Measurements from ENCODE around the gene MITF.
A peak's percentile ranks its signal among the peaks of the same experiment; 100 is the strongest.

MITF gene

DNA sequence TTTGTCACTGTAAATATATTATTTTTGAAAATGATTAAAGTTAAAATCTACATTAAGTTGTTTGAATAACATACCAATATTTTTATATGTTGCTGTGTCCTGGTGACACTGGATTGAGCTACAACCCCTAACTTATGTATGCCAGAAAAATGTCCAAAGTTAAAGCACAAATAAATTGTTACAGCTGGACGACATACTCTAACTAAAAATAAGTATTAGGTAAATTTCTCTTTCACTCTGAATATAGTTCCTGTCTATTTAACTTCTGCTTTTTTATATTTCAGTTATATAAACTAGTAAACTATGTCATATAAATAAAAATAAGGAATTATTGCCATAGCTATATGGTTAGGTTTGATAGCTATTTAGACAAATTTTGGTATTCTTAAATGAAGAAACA is 141.8 kb downstream of the MITF start:
- Histone ChIP-seq H4K8ac (ENCODE audit: low read length) (no peak overlapping the region), H3K4me1 (ENCODE audit: control insufficient read depth, insufficient read depth, low read depth, low read length) (peaks cover 3% of the 10 kb centered on the region), H2AK5ac (ENCODE audit: low read length, severe bottlenecking) (no peak overlapping the region), H3K79me1 (replicated peaks; ENCODE audit: low read length, poor library complexity, severe bottlenecking) (peaks cover 18% of the 10 kb centered on the region), H2BK15ac (ENCODE audit: low read depth, poor library complexity, severe bottlenecking) (no peak overlapping the region), H2BK5ac (ENCODE audit: low read depth, low read length, poor library complexity, severe bottlenecking) (no peak overlapping the region), H4K91ac (ENCODE audit: low read length) (no peak overlapping the region), H3K4me2 (ENCODE audit: low read length, poor library complexity, severe bottlenecking) (no peak overlapping the region), H2BK120ac (ENCODE audit: low read depth, low read length) (no peak overlapping the region), H2BK12ac (ENCODE audit: low read length in 2 of 2) (no peak overlapping the region), H3K4ac (ENCODE audit: low read depth in 1 of 2, low read length in 2 of 2) (no peak overlapping the region), H3K9ac (ENCODE audit: low read length) (no peak overlapping the region), H3K27ac (ENCODE audit: low read length, poor library complexity, severe bottlenecking) (no peak overlapping the region), H3K14ac (ENCODE audit: low read length in 2 of 2) (no peak overlapping the region), H3K27me3 (ENCODE audit: control insufficient read depth in 1 of 2, insufficient read depth in 1 of 2, low read length in 2 of 2) (no peaks in the 10 kb centered on the region), H3K36me3 (ENCODE audit: control insufficient read depth in 1 of 2, insufficient read depth in 2 of 2, low read depth in 1 of 2, low read length in 2 of 2) (peaks cover 4 to 11% of the 10 kb centered on the region in 2 experiments), H3K18ac (ENCODE audit: low read depth in 1 of 2, low read length in 2 of 2) (no peak overlapping the region), H3K23ac (ENCODE audit: low read length in 2 of 2) (no peak overlapping the region), H3K4me3 (ENCODE audit: insufficient read depth in 1 of 2, low read depth in 1 of 2, low read length in 2 of 2) (no peak overlapping the region), H3K9me3 (ENCODE audit: control insufficient read depth, low read length) (no peaks in the 10 kb centered on the region), H2AFZ (ENCODE audit: low read depth, low read length) (no peak overlapping the region)
- no peak for DNase-seq
- no CpG with 5 or more reads among the region's 1 CpG for WGBS

DNA sequence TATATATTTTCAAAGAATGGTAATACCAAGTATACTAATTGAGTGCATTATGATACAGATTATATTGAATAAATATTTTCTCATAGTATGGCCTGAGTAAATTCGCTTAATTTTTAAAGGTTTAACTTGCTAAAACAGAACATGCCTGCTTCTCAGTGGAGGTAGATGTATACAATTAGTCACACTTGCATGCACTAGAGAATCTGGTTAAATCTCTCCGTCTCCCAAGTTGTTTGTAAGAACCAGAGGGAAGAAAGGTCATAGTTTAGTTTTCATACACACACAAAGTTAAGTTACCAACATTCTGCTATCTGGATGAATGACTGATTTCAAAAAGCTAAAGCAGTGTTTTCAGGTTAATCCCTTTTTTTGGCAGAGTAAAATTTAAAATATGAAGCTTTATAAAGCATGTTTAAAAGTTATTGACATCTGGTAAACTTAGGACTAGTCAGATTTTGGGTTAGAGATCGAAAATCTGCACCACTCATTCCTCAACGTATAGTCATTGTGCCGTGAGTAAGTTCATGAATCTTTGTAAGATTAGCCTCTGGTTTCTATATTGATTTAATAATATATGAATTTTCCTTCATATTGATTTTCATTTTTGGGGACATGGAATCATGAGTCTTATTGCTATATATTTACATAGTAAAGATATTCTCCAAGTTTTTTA is 142.6 kb downstream of the MITF start:
- no peak overlapping the region for H2BK15ac ChIP-seq (ENCODE audit: low read depth, poor library complexity, severe bottlenecking)
- H3K27ac ChIP-seq (ENCODE audit: low read length, poor library complexity, severe bottlenecking): peak overlapping the region; percentile 46
- H3K4me2 ChIP-seq (ENCODE audit: low read length, poor library complexity, severe bottlenecking): no peak overlapping the region
- no peak overlapping the region for H3K4ac ChIP-seq (ENCODE audit: low read depth in 1 of 2, low read length in 2 of 2)
- 70% methylated on average over 1 of the region's 5 CpGs for WGBS
- H3K4me1 ChIP-seq (ENCODE audit: control insufficient read depth, insufficient read depth, low read depth, low read length): peaks cover 3% of the 10 kb centered on the region
- no peak overlapping the region for H3K14ac ChIP-seq (ENCODE audit: low read length in 2 of 2)
- no peak overlapping the region for H2BK5ac ChIP-seq (ENCODE audit: low read depth, low read length, poor library complexity, severe bottlenecking)
- H4K91ac ChIP-seq (ENCODE audit: low read length): no peak overlapping the region
- no peak overlapping the region for H3K18ac ChIP-seq (ENCODE audit: low read depth in 1 of 2, low read length in 2 of 2)
- peaks cover 19% of the 10 kb centered on the region for H3K79me1 ChIP-seq (replicated peaks; ENCODE audit: low read length, poor library complexity, severe bottlenecking)
- H3K9me3 ChIP-seq (ENCODE audit: control insufficient read depth, low read length): no peaks in the 10 kb centered on the region
- H3K9ac ChIP-seq (ENCODE audit: low read length): no peak overlapping the region
- DNase-seq: peak; percentile 53
- no peak overlapping the region for H2AK5ac ChIP-seq (ENCODE audit: low read length, severe bottlenecking)
- H3K4me3 ChIP-seq (ENCODE audit: insufficient read depth in 1 of 2, low read depth in 1 of 2, low read length in 2 of 2): no peak overlapping the region
- no peak overlapping the region for H2BK120ac ChIP-seq (ENCODE audit: low read depth, low read length)
- H2BK12ac ChIP-seq (ENCODE audit: low read length in 2 of 2): no peak overlapping the region
- peaks cover 4 to 11% of the 10 kb centered on the region in 2 experiments for H3K36me3 ChIP-seq (ENCODE audit: control insufficient read depth in 1 of 2, insufficient read depth in 2 of 2, low read depth in 1 of 2, low read length in 2 of 2)
- H4K8ac ChIP-seq (ENCODE audit: low read length): no peak overlapping the region
- no peak overlapping the region for H3K23ac ChIP-seq (ENCODE audit: low read length in 2 of 2)
- no peaks in the 10 kb centered on the region for H3K27me3 ChIP-seq (ENCODE audit: control insufficient read depth in 1 of 2, insufficient read depth in 1 of 2, low read length in 2 of 2)
- H2AFZ ChIP-seq (ENCODE audit: low read depth, low read length): no peak overlapping the region

DNA sequence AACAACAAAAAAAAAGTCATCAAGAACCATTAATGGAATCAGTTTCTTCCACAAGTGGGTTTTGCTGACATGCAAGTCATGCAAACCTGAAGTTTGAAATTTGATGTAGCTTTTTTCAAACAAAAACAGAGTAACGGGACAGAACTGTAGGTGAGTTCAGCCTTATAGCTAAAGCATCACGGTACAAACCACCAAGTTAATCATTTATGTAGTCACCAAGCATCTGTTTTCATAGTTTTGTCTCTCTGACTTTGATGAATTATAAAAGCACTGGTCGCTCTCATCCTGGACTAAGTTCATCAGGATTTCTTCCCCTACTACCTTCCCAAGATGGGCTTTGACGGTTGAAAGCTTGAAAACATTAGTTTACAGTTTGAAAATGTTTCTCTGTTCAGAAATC is 143.3 kb downstream of the MITF start:
- Histone ChIP-seq H2BK15ac (ENCODE audit: low read depth, poor library complexity, severe bottlenecking) (no peak overlapping the region), H3K79me1 (replicated peaks; ENCODE audit: low read length, poor library complexity, severe bottlenecking) (peaks cover 19% of the 10 kb centered on the region), H4K91ac (ENCODE audit: low read length) (no peak overlapping the region), H3K36me3 (ENCODE audit: control insufficient read depth in 1 of 2, insufficient read depth in 2 of 2, low read depth in 1 of 2, low read length in 2 of 2) (peaks cover 4 to 11% of the 10 kb centered on the region in 2 experiments), H3K18ac (ENCODE audit: low read depth in 1 of 2, low read length in 2 of 2) (no peak overlapping the region), H3K4me1 (ENCODE audit: control insufficient read depth, insufficient read depth, low read depth, low read length) (peaks cover 3% of the 10 kb centered on the region), H3K4me3 (ENCODE audit: insufficient read depth in 1 of 2, low read depth in 1 of 2, low read length in 2 of 2) (no peak overlapping the region), H3K4ac (ENCODE audit: low read depth in 1 of 2, low read length in 2 of 2) (no peak overlapping the region), H3K4me2 (ENCODE audit: low read length, poor library complexity, severe bottlenecking) (peak overlapping the region; percentile 33), H2AK5ac (ENCODE audit: low read length, severe bottlenecking) (no peak overlapping the region), H3K9me3 (ENCODE audit: control insufficient read depth, low read length) (no peaks in the 10 kb centered on the region), H2BK12ac (ENCODE audit: low read length in 2 of 2) (no peak overlapping the region), H2BK5ac (ENCODE audit: low read depth, low read length, poor library complexity, severe bottlenecking) (no peak overlapping the region), H2AFZ (ENCODE audit: low read depth, low read length) (no peak overlapping the region), H3K9ac (ENCODE audit: low read length) (no peak overlapping the region), H3K27me3 (ENCODE audit: control insufficient read depth in 1 of 2, insufficient read depth in 1 of 2, low read length in 2 of 2) (no peaks in the 10 kb centered on the region), H3K23ac (ENCODE audit: low read length in 2 of 2) (no peak overlapping the region), H4K8ac (ENCODE audit: low read length) (no peak overlapping the region), H3K27ac (ENCODE audit: low read length, poor library complexity, severe bottlenecking) (peak overlapping the region; percentile 65), H3K14ac (ENCODE audit: low read length in 2 of 2) (no peak overlapping the region), H2BK120ac (ENCODE audit: low read depth, low read length) (no peak overlapping the region)
- no peak for DNase-seq
- 83% methylated on average over 3 of the region's 4 CpGs for WGBS

DNA sequence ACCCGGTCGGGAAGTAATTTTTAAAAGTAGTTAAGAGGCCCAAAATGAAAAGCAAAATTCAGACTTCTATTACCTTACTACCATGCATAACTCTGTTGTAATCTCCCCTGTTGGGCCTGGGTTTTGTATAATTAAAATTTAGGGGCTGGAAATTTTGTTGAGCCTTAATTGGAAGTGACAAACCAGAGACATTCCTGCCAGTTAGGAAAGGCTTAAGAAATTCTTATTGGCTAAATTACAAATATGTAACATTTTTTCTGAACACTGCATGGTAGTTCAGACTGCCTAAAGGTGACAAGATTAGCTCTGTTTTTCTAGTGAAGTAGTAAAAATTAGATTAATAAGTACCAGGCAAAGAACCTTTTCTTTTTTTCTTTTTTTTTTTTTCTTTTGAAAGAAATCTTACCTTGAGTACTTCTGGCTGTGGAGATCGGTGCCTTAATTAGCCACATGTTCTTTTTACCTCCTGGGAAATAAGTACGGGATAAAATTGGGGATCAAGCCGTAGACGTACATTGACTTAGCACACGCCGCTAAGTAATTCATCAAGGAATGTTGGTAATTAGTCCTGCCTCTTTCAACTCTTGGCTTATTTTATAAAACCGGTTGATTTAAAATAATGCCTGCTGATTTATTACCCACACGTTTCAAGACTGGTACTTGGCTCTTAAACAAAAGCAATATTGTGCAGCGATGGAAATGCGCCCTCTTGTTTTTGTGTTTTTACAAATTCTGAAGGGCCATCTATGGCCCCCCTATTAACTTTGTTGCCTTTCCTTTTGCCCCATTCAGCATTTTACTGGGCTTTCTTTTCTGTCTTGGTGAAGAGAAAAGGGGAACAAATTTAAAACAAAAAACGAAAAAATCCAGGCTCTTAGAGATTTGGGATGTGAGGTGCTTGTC is 149.0 kb downstream of the MITF start:
- H3K4ac ChIP-seq (ENCODE audit: low read depth in 1 of 2, low read length in 2 of 2): no peak overlapping the region

More for the DNA sequence above, 149.0 kb downstream of the MITF start:
- no peak overlapping the region for H2BK12ac ChIP-seq (ENCODE audit: low read length in 2 of 2)
- H3K4me2 ChIP-seq (ENCODE audit: low read length, poor library complexity, severe bottlenecking): no peak overlapping the region
- no peak overlapping the region for H3K9ac ChIP-seq (ENCODE audit: low read length)
- WGBS: 96% methylated on average over 11 of the region's 13 CpGs
- no peak overlapping the region for H2BK15ac ChIP-seq (ENCODE audit: low read depth, poor library complexity, severe bottlenecking)
- no peak overlapping the region for H3K14ac ChIP-seq (ENCODE audit: low read length in 2 of 2)
- DNase-seq: no peak
- H3K18ac ChIP-seq (ENCODE audit: low read depth in 1 of 2, low read length in 2 of 2): no peak overlapping the region
- no peak overlapping the region for H4K8ac ChIP-seq (ENCODE audit: low read length)
- no peak overlapping the region for H4K91ac ChIP-seq (ENCODE audit: low read length)
- H3K4me1 ChIP-seq (ENCODE audit: control insufficient read depth, insufficient read depth, low read depth, low read length): peaks cover 2% of the 10 kb centered on the region
- peaks cover 0 to 11% of the 10 kb centered on the region in 2 experiments for H3K36me3 ChIP-seq (ENCODE audit: control insufficient read depth in 1 of 2, insufficient read depth in 2 of 2, low read depth in 1 of 2, low read length in 2 of 2)
- no peak overlapping the region for H3K4me3 ChIP-seq (ENCODE audit: insufficient read depth in 1 of 2, low read depth in 1 of 2, low read length in 2 of 2)
- no peak overlapping the region for H3K23ac ChIP-seq (ENCODE audit: low read length in 2 of 2)
- no peaks in the 10 kb centered on the region for H3K27me3 ChIP-seq (ENCODE audit: control insufficient read depth in 1 of 2, insufficient read depth in 1 of 2, low read length in 2 of 2)
- peaks cover 22% of the 10 kb centered on the region for H3K79me1 ChIP-seq (replicated peaks; ENCODE audit: low read length, poor library complexity, severe bottlenecking)
- H2BK120ac ChIP-seq (ENCODE audit: low read depth, low read length): no peak overlapping the region
- peak overlapping the region; percentile 53 for H2AK5ac ChIP-seq (ENCODE audit: low read length, severe bottlenecking)
- no peaks in the 10 kb centered on the region for H3K9me3 ChIP-seq (ENCODE audit: control insufficient read depth, low read length)
- no peak overlapping the region for H2AFZ ChIP-seq (ENCODE audit: low read depth, low read length)
- H2BK5ac ChIP-seq (ENCODE audit: low read depth, low read length, poor library complexity, severe bottlenecking): no peak overlapping the region
- H3K27ac ChIP-seq (ENCODE audit: low read length, poor library complexity, severe bottlenecking): no peak overlapping the region
